ENCODE results near the gene EZR.
"Not testable (repeated sequence)": the region's sequence is repeated elsewhere in the genome, so short reads cannot be mapped to it uniquely, and the experiment has no call there.

The EZR gene

DNA sequence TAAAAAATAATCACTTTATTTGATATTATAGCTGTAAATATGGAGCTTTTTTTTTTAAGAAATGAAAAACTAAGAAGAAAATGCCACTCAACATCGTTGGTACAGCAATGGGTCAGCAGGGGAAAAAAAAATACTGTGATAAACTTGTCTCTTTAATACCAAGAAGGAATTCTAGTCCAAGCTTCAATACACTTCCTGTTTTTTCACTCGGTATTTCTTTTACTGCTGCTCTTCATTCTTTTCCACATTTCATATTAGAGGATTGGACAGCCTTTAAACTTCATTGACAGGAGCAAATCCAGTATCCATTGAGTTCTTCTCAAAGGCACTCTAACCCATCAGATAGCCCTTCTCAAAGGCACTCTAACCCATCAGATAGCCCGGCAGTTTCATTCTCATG is 22.2 kb upstream of the EZR start:
- no peak for DNase-seq (ENCODE audit: low read depth)
- TF ChIP-seq, protein P1, sequence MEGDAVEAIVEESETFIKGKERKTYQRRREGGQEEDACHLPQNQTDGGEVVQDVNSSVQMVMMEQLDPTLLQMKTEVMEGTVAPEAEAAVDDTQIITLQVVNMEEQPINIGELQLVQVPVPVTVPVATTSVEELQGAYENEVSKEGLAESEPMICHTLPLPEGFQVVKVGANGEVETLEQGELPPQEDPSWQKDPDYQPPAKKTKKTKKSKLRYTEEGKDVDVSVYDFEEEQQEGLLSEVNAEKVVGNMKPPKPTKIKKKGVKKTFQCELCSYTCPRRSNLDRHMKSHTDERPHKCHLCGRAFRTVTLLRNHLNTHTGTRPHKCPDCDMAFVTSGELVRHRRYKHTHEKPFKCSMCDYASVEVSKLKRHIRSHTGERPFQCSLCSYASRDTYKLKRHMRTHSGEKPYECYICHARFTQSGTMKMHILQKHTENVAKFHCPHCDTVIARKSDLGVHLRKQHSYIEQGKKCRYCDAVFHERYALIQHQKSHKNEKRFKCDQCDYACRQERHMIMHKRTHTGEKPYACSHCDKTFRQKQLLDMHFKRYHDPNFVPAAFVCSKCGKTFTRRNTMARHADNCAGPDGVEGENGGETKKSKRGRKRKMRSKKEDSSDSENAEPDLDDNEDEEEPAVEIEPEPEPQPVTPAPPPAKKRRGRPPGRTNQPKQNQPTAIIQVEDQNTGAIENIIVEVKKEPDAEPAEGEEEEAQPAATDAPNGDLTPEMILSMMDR (IDR thresholded peaks at IDR 0.05; ENCODE audit: insufficient read depth, low read depth, low read length, missing control alignments), result no peak
- no peak overlapping the region for H3K4me3 ChIP-seq (ENCODE audit: low read depth, low read length)

DNA sequence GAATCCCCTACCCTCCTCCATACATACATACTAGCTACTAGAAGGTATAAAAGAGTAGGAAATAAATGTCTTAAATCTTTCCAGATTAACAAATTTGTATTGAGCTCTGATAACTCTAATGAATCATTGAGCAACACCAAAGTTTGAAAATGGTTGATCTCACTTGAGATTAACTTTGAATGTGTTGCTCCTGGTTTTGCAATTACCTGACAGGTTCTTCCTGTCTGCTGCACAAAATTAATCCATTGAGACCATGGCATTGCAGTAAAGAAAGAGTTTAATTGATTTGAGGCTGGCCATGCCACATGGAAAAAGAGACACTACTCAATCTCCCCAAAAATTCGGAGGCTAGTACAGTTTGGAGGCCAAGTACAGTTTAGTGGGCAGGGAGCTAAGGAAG is 21.3 kb upstream of the EZR start:
- H3K4me3 ChIP-seq (ENCODE audit: low read depth, low read length), result no peak overlapping the region
- TF ChIP-seq, protein P1 (IDR thresholded peaks at IDR 0.05; ENCODE audit: insufficient read depth, low read depth, low read length, missing control alignments), result no peak
- no peak for DNase-seq (ENCODE audit: low read depth)

DNA sequence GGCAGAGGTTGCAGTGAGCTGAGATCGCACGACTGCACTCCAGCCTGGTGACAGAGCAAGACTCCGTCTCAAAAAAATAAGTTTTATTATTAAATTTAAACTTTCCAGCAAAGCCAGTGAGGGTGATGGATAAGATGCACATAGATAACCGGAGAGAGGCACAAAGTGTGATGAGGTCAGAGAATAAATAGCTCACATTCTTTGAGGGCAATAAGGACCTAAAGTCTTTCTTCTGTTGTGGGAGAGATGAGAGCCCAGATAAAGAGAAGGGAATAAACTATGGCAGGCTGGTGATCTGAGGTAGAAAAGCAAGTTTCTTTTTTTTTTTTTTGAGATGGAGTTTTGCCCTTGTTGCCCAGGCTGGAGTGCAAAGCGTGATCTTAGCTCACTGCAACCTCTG is 20.6 kb upstream of the EZR start:
- H3K4me3 ChIP-seq (ENCODE audit: low read depth, low read length), result no peak overlapping the region
- no peak for DNase-seq (ENCODE audit: low read depth)
- TF ChIP-seq, protein P1 (IDR thresholded peaks at IDR 0.05; ENCODE audit: insufficient read depth, low read depth, low read length, missing control alignments), result no peak

DNA sequence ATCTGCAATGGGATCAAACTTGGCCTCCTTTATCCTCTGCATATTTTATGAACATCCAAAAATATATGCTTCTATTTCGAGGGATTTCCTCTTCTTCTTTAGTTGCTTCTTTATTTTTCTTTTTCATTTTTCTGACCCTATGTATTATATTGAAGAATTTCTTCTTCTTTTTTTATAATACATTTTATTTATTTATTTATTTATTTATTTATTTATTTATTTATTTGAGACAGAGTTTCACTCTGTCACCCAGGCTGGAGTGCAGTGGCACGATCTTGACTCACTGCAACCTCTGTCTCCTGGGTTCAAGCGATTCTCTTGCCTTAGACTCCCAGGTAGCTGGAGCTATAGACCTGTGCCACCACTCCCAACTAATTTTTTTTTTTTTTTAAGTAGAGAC is 19.6 kb upstream of the EZR start:
- not testable (repeated sequence) for DNase-seq (ENCODE audit: low read depth); H3K4me3 ChIP-seq (ENCODE audit: low read depth, low read length)

DNA sequence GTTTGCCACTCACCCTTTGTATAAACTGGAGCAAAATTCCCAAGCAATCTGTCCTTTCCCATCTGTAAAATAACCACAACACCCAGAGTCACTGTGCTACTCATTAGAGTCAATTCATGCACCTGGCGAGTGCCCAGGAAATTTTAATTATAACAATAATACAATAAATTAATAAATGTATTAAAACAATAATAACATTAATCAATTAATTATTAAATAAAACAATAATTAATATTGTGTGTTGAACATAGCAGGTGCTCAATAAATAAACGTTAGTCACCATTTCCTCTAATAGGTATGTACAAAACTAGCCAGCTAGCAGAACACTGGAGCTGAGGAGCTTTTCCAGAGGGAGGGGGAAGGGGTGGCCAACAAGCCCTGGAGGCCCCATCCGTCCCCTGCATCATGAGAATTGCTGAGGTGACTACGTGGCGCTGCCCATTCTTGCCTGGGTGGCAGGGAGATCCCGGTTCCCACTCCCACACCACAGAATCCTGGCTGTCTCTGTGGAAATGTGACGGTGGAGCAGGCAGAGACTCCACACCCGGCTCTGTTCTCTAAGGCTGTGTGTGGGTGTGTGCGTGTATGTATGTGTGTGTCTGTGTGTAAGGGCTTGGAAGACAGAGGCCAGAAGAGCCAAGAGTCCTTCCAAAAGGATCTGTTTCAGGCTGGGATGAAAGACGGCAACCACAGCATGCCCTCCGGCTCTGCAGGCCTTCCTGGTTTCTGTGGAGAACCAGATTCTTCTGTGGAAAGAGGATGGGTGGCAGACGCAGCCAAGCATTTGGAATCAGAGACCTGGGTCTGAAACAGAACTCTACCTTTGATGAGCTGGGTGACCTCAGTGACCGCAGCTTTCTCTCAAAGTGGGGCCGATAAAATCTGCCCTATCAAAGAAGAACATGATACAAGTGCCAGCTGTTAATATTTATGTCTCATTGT is 18.8 kb upstream of the EZR start:
- no peak for DNase-seq (ENCODE audit: low read depth)
- TF ChIP-seq, protein P1 (IDR thresholded peaks at IDR 0.05; ENCODE audit: insufficient read depth, low read depth, low read length, missing control alignments), result no peak

DNA sequence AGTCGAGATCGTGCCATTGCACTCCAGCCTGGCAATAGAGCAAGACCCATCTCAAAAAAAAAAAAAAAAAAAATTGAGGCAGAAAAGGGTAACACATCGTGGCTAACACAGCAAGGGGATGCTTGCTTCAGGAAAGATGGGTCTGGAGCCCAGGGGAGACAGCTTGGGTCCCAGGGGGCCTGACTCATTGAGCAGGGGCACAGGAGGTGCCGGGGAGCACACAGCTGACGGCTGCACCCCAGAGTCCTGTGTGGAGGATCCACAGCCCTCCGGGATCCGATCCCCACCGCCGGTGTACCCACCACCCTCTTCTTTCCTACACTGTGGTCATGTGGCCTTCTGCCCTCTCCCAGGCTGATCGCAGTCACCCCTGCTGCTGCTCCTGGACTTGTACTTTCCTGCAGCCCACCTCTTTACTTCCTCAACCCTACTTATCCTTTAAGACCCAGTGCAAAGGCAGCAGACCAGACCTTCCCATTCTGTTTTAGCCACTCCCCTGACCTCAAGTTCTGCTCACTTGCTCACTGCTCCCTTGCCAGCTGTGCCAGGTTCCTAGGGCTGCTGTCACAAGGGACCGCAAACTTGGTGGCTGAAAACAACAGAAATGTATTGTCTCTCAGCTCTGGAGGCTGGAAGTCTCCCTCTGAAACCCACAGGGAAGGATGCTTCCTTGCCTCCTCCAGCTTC is 17.6 kb upstream of the EZR start:
- no peak overlapping the region for H3K4me3 ChIP-seq (ENCODE audit: low read depth, low read length)
- no peak for DNase-seq (ENCODE audit: low read depth)
- TF ChIP-seq, protein P1 (IDR thresholded peaks at IDR 0.05; ENCODE audit: insufficient read depth, low read depth, low read length, missing control alignments), result no peak

More for the DNA sequence above, 18.8 kb upstream of the EZR start:
- no peak overlapping the region for H3K4me3 ChIP-seq (ENCODE audit: low read depth, low read length)

DNA sequence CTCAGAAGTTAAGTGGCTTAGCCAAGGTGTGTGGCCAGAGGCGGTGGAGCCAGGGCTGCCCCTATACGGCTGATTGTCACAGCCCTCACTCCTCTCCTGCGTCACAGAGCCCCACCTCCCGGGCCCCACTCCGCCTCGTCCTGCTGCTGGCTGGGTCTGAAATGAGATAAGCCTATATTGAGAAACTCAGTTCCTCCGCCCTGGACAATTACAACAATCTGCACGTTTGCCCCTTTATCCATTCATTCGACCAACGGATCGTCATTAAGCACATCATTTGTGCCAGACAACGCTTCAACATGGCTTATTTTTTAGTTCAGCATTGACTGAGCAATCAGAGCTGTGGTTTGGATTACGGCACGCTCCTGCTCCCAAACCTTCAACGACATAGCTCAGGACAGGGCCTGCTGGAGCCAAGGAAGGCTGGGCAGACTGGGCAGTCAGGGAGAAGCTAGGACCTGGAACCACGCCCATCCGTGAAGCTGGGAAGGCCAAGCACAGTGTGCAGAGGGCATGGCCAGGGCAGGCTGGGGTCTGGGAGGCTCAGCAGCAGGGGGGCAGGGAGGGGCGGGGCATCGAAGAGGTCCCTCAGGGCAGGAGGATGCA is 16.6 kb upstream of the EZR start:
- H3K4me3 ChIP-seq (ENCODE audit: low read depth, low read length), result no peak overlapping the region
- DNase-seq (ENCODE audit: low read depth), result no peak
- TF ChIP-seq, protein P1 (IDR thresholded peaks at IDR 0.05; ENCODE audit: insufficient read depth, low read depth, low read length, missing control alignments), result no peak
